HL-60/S4 (cell line): ENCODE data around the gene CSTPP1.
"Not testable (repeated sequence)": the region's sequence is repeated elsewhere in the genome, so short reads cannot be mapped to it uniquely, and the experiment has no call there.

Experiments
- in situ Hi-C: fragments of 300-500 bp; cut with MboI; formaldehyde crosslinking; loops from 2 replicates; pipeline ENCODE4 v1.14.3; 2022; ENCODE audit warnings: low sequenced_read_pairs

The CSTPP1 gene

DNA sequence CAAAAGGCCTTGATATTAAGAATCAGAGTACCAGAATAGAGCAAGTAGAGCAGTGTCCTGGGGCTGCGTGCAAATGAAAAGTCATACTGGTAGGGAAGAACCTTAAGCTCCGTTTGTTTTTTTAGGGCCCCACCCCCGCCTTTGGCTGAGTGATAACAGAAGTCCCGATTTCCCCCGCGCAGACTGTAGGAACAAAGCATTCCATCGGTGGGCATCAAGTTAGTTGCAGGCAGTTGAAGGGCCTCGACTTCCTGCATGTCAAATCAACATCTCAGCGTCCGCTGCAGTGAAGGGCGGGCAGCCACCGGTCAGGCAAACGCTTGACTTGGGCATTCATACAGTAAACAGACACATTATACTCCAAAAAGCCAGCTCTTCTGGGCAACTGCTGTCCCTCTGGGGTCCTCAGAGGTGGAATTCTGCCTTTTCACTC, 29.9 kb upstream of the CSTPP1 start:
- in situ Hi-C loops: no loop called here

GRCh38 chr11:46907606-46908005, 29.0 kb upstream of the CSTPP1 start:
- in situ Hi-C loops: no loop called here

DNA sequence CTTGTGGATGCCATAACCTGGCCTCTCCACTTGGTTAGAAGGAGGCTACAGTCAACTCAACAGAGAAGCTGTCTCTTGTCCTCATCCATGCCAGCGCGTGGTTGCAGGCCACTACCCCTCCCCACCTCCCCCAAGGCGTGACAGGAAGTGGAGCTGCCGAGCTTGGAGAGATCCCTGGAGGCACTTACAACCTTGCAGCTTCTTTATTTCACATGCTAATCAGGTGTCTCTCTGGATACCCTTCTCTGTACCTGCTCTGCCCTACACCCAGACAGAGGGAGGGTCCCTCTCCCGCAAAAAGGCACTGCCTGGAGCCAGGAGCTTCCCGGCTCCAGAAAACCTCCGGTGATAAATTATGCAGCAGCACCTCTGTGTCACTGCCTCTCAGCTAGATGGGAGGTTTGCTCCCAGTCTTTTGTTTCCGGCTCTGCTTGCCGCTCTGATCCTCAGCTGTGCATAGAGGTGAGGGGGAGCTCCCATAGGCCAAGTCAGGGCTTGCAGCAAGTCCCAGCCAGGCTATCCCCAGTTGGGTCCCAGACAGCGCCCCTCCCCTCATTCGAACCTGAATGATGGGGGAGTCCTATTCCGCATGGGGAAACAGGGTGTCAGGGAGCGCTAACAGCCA, 23.9 kb upstream of the CSTPP1 start:
- in situ Hi-C loops: loop anchor here (10.0 kb wide), 1 partner anchor 242 kb away; no protein-coding TSS in a partner anchor

DNA sequence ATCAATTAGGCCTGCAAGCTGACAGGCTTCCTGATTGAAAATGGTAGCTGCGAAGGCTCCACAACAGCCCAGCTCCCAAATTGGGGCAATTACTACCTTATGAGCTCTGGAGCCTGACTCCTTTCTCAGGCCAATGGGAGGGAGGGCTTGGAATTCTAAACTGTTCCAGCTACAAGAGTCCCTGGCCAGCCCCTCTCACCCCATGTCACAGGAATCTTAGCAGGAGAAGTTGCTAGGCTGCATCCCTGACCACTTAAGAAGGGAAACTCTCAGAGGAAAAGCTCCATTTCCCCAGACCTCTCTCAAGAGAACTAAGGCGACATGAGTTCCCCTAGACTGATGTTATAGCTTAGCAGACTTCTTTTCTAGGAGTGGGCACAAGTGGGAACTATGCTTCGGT, 23.1 kb upstream of the CSTPP1 start:
- in situ Hi-C loops: loop anchor here (10.0 kb wide), 1 partner anchor 241 kb away; no protein-coding TSS in a partner anchor

DNA sequence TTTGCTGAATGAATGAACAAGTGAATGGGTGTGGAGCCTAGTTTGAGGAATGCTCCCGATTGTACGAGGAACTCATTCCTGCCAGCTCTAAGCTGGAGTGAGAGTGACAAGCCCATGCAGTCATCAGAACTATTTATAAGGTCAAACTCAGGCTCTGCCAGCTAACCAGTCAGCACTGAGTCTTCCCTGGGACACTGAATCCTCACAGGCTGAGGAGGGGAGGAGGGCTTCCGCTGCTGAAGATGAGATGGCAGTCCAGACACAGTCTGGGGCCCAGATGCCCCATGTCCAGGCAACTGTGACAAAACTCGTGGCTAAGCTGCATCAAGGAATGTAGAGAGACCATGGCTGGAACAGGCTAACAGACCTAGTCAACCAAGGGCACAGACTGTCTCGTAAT, 22.2 kb upstream of the CSTPP1 start:
- in situ Hi-C loops: loop anchor here (10.0 kb wide), 1 partner anchor 240 kb away; no protein-coding TSS in a partner anchor

DNA sequence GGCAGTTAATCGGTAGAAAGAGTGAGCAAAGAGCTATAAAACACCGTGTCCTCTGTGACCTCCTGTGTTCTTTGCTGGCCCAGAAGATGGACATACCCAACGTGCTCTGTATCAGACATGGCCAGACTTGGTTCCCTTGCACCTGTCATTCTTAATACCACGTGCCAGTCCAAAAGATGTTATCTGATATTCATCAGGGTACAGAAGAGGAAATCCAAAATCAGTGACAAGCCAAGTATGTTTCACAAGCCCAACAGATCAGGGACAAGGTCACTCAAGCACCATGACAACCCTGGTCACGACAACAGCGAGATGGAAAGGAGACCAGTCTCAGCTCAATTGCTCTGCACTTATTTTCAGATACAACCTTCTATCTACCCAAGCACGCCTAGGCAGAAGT, 21.7 kb upstream of the CSTPP1 start:
- in situ Hi-C loops: loop anchor here (10.0 kb wide), 1 partner anchor 240 kb away; no protein-coding TSS in a partner anchor

DNA sequence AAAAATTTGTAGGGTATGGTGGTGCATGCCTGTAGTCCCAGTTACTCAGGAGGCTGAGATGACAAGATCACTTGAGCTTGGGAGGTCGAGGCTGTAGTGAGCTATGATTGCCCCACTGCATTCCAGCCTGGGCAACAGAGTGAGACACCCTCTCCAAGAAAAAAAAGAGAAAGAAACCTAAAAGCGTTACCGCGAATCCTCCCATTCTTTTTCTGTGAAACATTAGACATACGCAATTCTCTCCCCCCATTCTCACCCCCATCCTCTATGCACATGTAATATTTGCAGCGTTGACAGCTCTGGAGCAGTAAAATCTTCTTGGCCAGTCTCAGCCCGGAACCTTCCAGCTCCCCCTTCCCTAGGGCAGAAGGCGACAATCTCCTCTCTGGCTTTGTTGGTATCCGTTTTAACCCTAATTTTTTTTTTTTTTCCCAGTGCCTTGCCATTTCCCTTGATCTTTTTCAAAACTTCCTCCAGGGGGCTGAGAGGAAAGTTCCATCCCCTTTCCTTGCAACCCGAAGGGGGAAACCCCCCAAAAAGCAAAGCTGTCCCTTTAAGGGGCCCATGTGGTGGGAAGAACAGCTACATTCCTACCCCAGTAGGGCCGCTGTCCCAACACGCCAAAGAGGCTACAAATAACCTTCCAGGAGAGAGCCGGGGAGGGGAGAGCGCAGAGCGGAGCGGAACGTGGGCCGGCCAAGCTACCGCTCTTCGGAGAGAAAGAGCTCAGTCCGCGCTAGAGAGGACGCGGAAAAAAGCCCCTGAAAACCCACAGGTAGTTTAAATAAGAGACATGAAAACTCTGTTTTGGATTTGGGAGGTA, 20.1 kb upstream of the CSTPP1 start:
- in situ Hi-C loops: loop anchor here (10.0 kb wide), 1 partner anchor 238 kb away; no protein-coding TSS in a partner anchor

DNA sequence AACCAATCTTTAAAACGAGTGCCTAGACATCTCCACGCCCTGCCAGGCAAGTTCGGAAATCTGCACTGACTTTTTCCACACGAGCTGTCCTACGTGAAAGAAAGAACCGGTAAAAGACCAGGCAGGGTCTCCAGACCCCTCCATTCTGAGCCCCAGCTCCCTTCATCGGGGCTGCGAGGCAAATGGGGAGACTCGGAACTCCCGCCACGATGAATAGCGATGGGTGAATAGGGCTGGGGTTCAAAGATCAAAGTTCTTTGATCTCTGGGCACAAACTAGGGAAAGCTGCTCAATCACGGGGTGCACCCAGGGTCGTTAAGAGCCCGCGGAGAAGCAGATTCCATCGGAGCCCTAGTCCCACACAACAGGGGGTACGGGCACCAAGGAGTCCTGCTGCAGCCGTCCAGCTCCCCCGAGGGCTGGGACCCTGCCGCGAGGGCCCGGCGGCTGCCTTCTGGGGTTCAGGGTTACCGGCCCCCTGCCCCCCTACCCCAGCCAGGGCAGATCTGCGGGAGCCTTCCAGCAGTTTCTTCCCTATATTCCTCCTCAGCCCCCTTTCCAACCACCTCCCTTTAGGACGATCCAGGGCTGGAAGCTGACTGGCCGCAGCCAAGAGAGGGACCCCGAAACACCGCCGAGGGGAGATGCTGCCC, 19.3 kb upstream of the CSTPP1 start:
- in situ Hi-C loops: loop anchor here (10.0 kb wide), 1 partner anchor 238 kb away; no protein-coding TSS in a partner anchor

- in situ Hi-C loops: loop anchor here (10.0 kb wide), 1 partner anchor 237 kb away; no protein-coding TSS in a partner anchor
These were observed 18.8 kb upstream of the CSTPP1 start for GRCh38 chr11:46917762-46918082.

DNA sequence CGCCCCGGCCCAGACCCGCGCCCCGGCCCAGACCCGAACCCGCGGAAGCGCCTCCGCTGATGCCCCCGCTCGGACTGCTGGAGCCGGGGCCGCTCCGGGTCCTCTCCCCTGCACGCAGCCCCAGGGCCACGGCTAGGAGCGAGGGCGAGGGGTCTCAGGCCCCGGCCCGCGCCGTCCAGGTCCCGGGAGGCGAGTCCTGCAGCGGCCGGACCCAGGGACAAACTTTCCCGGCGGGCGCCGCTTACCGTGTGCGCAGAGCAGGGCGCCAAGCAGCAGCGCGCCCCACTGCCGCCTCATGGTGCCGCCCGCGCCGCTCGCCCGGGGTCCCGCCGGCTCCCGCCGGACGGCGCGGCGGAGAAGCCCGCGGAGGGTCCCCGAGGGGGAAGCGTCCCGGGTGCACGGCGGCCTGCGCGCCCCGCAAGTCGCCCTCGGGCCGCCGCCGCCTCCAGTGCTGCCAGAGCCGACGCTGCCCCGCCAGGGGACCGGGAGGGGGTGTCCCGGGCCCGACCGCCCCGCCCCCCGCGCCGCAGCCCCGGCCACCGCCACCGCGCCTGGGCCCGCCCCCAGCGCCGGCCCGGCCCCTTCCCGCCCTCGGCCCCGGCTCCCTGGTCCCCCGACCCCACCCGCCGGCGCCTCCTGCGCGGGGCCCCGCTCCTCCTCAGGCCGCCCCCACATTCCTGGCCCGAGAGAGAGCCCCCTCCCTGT, 18.3 kb upstream of the CSTPP1 start, which contains the start of gene LRP4:
Gene LRP4 (minus strand): TSS at position 468 of the 705 bp plus-strand sequence. CDS start 171 bp downstream, at position 297.
- in situ Hi-C loops: loop anchor here (10.0 kb wide), 1 partner anchor 237 kb away; no protein-coding TSS in a partner anchor

DNA sequence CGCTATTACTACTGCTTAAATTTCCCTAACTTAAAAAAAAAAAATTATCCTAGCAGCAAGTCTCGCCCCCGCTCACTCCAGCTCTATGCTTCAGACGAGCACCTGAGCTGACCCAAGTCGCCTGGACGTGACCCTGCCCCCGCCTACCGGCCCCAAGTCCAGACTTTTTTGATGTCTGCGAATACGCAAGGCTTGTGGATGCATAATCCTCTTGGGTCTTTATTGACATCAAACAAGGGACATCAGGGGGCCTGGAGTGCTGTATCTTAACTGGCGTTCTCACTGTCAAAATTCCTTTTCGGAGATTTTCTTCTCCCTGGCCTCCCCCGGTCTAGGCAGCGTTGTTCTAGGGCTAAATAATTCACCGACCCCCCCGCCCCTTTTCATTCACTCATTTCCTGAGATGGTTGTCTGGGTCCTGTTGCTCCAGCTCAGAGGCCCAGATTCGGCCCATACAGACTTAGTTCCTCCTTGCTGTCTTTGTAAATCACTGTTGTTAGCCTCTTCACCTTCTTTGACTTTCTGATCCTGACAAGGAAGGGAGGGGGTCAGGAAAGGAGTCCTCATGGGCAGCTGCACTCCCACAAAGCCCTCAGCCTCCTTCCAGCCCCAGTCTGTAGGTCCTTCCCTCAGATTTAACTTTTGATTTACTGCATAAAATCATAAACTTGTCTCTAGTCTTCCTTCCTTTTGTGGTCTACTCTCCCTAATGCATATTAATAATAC, 17.6 kb upstream of the CSTPP1 start:
- in situ Hi-C loops: loop anchor here (10.0 kb wide), 1 partner anchor 236 kb away; no protein-coding TSS in a partner anchor

DNA sequence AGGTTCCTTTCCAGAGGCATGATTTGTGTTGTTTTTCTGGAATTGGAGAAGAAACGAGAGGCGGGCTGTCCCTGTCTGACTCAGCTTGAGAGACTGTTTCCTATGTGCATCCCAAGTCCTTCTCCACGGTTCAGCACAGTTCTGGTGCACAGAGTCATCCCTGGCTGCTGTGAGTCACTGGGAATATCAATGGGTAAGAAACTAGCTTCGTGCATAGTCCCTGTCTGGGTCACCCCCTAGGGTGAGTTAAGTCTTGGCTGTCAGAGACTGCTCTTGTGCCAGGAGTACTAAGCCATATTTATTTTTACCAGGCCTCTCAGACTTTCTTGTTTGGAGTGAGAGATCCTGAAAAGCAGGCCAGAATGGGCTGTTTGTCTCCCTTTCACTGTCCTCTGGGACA, 15.8 kb upstream of the CSTPP1 start:
- in situ Hi-C loops: no loop called here

GRCh38 chr11:46927928-46928327, 8.6 kb upstream of the CSTPP1 start:
- in situ Hi-C loops: not testable (repeated sequence)

GRCh38 chr11:46928701-46929100, 7.9 kb upstream of the CSTPP1 start:
- in situ Hi-C loops: not testable (repeated sequence)

- in situ Hi-C loops: no loop called here
These were observed 6.5 kb upstream of the CSTPP1 start for GRCh38 chr11:46930089-46930488.

DNA sequence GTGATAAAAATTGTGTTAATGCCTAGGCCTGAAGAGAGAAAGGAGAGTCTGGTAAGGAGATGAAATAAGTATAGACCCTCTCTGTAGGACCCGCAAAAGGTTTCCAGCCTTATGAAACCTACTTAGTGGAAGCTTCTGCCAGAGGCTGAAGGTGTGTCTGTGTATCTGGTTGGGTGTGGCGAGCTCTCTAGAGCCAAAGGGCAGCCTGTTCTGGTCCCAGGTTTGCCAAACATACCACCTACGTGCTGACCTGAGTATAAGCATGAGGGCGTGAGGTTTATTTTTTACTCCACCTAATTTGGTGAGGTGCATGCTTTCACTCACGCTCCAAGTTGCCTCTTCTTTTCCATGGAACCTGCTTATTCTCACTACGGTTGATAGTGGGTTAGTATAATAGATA, 5.6 kb downstream of the CSTPP1 start:
- in situ Hi-C loops: no loop called here

DNA sequence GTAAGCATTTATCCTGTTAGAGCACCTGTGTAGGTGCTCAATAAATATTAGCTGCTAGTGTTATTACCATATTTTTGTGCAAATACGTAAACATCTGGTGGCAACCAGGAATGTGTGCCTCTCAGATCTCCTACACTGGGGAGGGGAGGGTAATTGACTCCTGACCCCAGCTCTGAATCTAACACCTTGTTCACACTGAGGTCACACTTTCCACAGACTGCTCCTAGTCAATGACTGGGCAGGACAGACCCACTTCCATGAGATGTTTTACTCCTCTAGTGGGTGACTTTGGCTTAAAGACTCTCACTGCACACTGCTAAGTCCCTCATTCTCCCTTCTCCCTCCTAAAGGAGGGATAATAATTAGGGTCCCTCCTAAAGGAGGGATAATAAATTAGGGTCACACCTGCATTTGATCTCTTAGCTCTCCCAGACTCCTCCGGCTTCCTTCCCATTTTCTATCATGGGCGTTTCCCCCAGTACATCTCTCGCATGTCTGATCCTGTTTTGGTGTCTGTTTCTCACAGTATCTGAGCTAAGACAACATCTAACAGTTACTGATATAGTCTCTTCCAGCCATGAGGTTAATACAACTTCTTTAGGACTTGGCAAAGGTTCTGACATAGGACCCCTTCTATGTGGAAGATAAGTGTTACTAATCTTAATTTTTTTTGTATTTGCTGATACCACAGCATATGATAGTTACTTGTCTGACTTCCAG, 8.0 kb downstream of the CSTPP1 start:
- in situ Hi-C loops: no loop called here

DNA sequence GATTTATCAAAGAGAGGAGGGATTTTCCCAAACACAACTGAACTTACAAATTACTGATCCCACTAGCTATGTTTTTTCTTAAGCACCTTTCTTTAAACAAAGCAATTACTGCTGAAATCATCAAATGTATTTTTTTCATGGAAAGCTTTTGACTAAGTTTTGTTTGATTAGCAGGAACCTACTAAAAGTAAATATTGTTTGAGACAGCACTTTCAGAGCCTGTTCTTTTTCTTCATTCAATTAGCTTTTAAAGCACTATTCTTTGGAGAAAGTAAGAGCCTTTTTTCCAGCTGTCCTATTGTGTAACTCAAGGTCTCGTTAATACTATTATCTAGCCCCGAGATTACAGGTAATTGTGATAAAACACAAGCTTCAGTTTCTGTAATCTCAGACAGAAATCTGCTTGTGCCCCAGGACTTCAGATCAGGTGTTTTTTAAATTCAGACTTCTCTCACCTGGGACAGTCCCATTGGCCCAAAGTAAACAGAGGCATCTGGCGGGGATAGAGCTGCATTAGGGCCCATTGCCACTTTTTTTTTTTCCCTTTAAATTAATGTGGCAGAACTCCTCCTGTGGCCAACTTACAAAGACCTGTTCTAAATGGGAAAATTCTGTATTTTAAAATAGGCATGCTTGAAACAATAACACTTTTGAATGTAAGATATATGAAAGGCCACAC, 11.0 kb downstream of the CSTPP1 start:
- in situ Hi-C loops: no loop called here
